Measurements from ENCODE around the gene MAP3K8.
"Not testable (repeated sequence)": the region's sequence is repeated elsewhere in the genome, so short reads cannot be mapped to it uniquely, and the experiment has no call there.

MAP3K8 gene

GRCh38 chr10:30464675-30465074 is 30.7 kb downstream of the MAP3K8 start:
- H3K36me3 ChIP-seq (ENCODE audit: control insufficient read depth, insufficient read depth, low read length) = no peaks in the 10 kb centered on the region
- H3K9me3 ChIP-seq (ENCODE audit: control insufficient read depth, insufficient read depth, low read length) = no peaks in the 10 kb centered on the region
- H3K4me1 ChIP-seq (ENCODE audit: control insufficient read depth, insufficient read depth, low read length) = no peaks in the 10 kb centered on the region
- no CpG with 5 or more reads among the region's 3 CpGs for WGBS (ENCODE audit: insufficient coverage, insufficient read length)
- no peaks in the 10 kb centered on the region for H3K27me3 ChIP-seq (ENCODE audit: control insufficient read depth, insufficient read depth, low read length)
- H3K27ac ChIP-seq (ENCODE audit: low read length) = no peak overlapping the region
- H3K4me3 ChIP-seq (ENCODE audit: low read length) = no peak overlapping the region
- no peak for DNase-seq (ENCODE audit: low read depth, low spot score)

- H3K27me3 ChIP-seq (ENCODE audit: control insufficient read depth, insufficient read depth, low read length) = no peaks in the 10 kb centered on the region
These were observed 32.5 kb downstream of the MAP3K8 start for GRCh38 chr10:30466445-30466844.

GRCh38 chr10:30467651-30468338 is 33.8 kb downstream of the MAP3K8 start:
- no CpG with 5 or more reads among the region's 4 CpGs for WGBS (ENCODE audit: insufficient coverage, insufficient read length)
- Histone ChIP-seq H3K36me3 (ENCODE audit: control insufficient read depth, insufficient read depth, low read length) (no peaks in the 10 kb centered on the region), H3K27me3 (ENCODE audit: control insufficient read depth, insufficient read depth, low read length) (no peaks in the 10 kb centered on the region), H3K9me3 (ENCODE audit: control insufficient read depth, insufficient read depth, low read length) (no peaks in the 10 kb centered on the region), H3K27ac (ENCODE audit: low read length) (no peak overlapping the region), H3K4me1 (ENCODE audit: control insufficient read depth, insufficient read depth, low read length) (no peaks in the 10 kb centered on the region), H3K4me3 (ENCODE audit: low read length) (no peak overlapping the region)
- no peak for DNase-seq (ENCODE audit: low read depth, low spot score)

More at GRCh38 chr10:30466445-30466844, 32.5 kb downstream of the MAP3K8 start:
- Histone ChIP-seq H3K36me3 (ENCODE audit: control insufficient read depth, insufficient read depth, low read length) (no peaks in the 10 kb centered on the region), H3K9me3 (ENCODE audit: control insufficient read depth, insufficient read depth, low read length) (no peaks in the 10 kb centered on the region), H3K27ac (ENCODE audit: low read length) (no peak overlapping the region), H3K4me1 (ENCODE audit: control insufficient read depth, insufficient read depth, low read length) (no peaks in the 10 kb centered on the region), H3K4me3 (ENCODE audit: low read length) (no peak overlapping the region)
- no CpG with 5 or more reads among the region's 7 CpGs for WGBS (ENCODE audit: insufficient coverage, insufficient read length)
- DNase-seq (ENCODE audit: low read depth, low spot score) = no peak

DNA sequence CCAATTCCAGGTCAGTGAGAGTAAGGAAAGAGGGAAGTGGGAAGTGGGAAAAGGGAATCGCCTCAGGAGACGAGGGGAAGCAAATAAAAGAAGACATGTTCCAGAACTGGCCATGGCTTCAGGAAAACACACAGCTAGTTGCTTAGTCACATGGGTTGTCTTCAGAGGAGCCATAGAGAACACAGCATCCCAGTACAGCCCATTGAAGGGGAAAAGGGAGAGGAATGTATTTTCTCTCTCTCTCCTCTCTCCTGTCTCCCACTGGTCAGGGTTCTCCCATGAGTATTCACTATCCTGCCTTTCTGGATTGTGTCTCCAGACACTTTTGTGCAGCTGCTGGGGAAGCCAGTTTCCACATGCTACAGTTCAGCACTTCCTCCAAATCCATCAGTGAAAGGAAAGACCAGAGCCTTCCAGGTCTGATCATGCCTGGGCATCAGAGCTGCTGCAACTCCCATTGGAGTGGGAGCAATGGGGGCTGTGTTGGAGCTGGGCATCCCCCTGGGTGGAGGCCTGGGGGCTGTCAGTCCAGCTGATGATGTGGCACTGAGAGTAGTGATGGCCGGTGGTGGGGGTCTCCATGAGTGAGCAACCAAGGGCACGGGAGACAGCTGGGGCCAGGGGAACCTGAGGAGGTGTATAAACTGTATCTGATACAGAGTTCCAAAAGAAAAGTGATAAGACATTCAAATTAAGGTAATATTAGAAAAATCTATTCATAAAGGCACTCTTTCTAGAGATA is 38.6 kb downstream of the MAP3K8 start:
- no peak for DNase-seq (ENCODE audit: low read depth, low spot score)
- Histone ChIP-seq H3K27me3 (ENCODE audit: control insufficient read depth, insufficient read depth, low read length) (no peaks in the 10 kb centered on the region), H3K9me3 (ENCODE audit: control insufficient read depth, insufficient read depth, low read length) (no peaks in the 10 kb centered on the region), H3K4me3 (ENCODE audit: low read length) (no peak overlapping the region), H3K27ac (ENCODE audit: low read length) (no peak overlapping the region), H3K4me1 (ENCODE audit: control insufficient read depth, insufficient read depth, low read length) (no peaks in the 10 kb centered on the region), H3K36me3 (ENCODE audit: control insufficient read depth, insufficient read depth, low read length) (no peaks in the 10 kb centered on the region)
- WGBS (ENCODE audit: insufficient coverage, insufficient read length) = no CpG with 5 or more reads among the region's 4 CpGs

GRCh38 chr10:30475515-30475914 is 41.5 kb downstream of the MAP3K8 start:
- H3K4me1 ChIP-seq (ENCODE audit: control insufficient read depth, insufficient read depth, low read length); H3K27ac ChIP-seq (ENCODE audit: low read length); H3K9me3 ChIP-seq (ENCODE audit: control insufficient read depth, insufficient read depth, low read length); H3K27me3 ChIP-seq (ENCODE audit: control insufficient read depth, insufficient read depth, low read length); H3K36me3 ChIP-seq (ENCODE audit: control insufficient read depth, insufficient read depth, low read length); H3K4me3 ChIP-seq (ENCODE audit: low read length); DNase-seq (ENCODE audit: low read depth, low spot score): not testable (repeated sequence)
- WGBS (ENCODE audit: insufficient coverage, insufficient read length) = no CpG with 5 or more reads among the region's 5 CpGs

- Histone ChIP-seq H3K4me1 (ENCODE audit: control insufficient read depth, insufficient read depth, low read length) (no peaks in the 10 kb centered on the region), H3K36me3 (ENCODE audit: control insufficient read depth, insufficient read depth, low read length) (no peaks in the 10 kb centered on the region), H3K9me3 (ENCODE audit: control insufficient read depth, insufficient read depth, low read length) (no peaks in the 10 kb centered on the region), H3K27ac (ENCODE audit: low read length) (no peak overlapping the region), H3K4me3 (ENCODE audit: low read length) (no peak overlapping the region), H3K27me3 (ENCODE audit: control insufficient read depth, insufficient read depth, low read length) (no peaks in the 10 kb centered on the region)
- no peak for DNase-seq (ENCODE audit: low read depth, low spot score)
- WGBS (ENCODE audit: insufficient coverage, insufficient read length) = no CpG with 5 or more reads among the region's 18 CpGs
These were observed 42.6 kb downstream of the MAP3K8 start for GRCh38 chr10:30476511-30477155.

DNA sequence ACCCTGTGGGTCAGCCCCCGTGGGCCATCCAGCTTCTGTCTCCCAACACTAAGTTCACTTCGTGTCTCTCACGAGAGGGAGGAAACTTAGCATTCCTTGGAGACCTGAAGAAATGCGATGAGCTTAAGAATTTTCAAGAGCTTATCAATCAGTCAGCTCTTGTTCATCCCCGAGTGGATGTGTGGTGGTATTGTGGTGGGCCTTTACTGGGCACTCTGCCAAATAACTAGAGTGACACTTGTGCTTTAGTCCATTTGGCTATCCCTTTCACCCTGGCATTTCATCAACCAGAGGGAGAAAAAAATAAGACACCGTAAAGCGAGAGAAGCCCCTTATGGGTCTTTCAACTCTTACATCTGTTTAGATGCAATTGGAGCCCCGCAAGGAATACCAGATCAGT is 45.5 kb downstream of the MAP3K8 start:
- H3K27me3 ChIP-seq (ENCODE audit: control insufficient read depth, insufficient read depth, low read length); H3K4me3 ChIP-seq (ENCODE audit: low read length); H3K4me1 ChIP-seq (ENCODE audit: control insufficient read depth, insufficient read depth, low read length); H3K9me3 ChIP-seq (ENCODE audit: control insufficient read depth, insufficient read depth, low read length); DNase-seq (ENCODE audit: low read depth, low spot score); H3K27ac ChIP-seq (ENCODE audit: low read length); H3K36me3 ChIP-seq (ENCODE audit: control insufficient read depth, insufficient read depth, low read length): not testable (repeated sequence)
- no CpG with 5 or more reads among the region's 8 CpGs for WGBS (ENCODE audit: insufficient coverage, insufficient read length)

DNA sequence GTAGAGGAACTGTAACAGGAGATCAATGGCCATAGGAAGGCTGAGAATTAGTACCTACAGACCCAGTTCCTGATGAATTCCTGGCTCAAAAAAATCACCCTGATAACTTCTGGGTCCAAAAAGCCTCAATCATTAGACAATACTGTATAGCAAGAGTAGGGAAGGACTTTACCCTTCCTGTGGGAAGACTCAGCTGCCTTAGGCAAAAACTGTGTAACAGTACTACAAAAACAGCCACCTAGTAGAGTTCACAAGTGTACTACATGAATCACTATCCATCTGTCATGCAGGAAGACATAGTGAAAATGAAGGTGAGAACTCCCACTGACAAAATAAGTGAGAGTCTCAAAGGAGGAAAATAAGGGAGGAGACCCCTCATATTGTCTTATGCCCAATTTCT is 47.6 kb downstream of the MAP3K8 start:
- Histone ChIP-seq H3K27me3 (ENCODE audit: control insufficient read depth, insufficient read depth, low read length) (no peaks in the 10 kb centered on the region), H3K4me3 (ENCODE audit: low read length) (no peak overlapping the region)
- no peak for DNase-seq (ENCODE audit: low read depth, low spot score)

DNA sequence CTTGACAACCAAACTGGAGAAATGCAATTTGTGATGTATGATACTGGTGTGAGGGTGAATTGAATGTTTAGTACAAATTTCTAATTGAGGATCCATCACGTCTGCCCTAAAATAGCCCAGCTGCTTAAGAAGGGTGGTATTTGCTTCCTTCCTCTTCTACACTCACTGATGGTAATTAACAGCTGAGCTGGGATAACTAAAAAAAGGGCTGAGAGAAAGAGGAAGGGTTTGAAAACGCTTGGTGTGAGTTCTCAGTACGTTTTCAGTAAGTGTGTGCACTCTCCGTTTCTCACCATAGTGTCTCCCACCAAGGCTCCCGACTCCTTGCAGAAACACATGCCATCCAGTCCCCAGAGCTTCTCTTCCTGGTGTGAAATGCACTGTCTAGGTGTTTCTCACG is 54.3 kb downstream of the MAP3K8 start:
- no CpG with 5 or more reads among the region's 6 CpGs for WGBS (ENCODE audit: insufficient coverage, insufficient read length)
- H3K9me3 ChIP-seq (ENCODE audit: control insufficient read depth, insufficient read depth, low read length) = no peaks in the 10 kb centered on the region; the same call in 1 of the 2 replicates
- no peak for DNase-seq (ENCODE audit: low read depth, low spot score)
- H3K4me3 ChIP-seq (ENCODE audit: low read length) = no peak overlapping the region
- H3K27ac ChIP-seq (ENCODE audit: low read length) = no peak overlapping the region
- no peaks in the 10 kb centered on the region for H3K36me3 ChIP-seq (ENCODE audit: control insufficient read depth, insufficient read depth, low read length)
- no peaks in the 10 kb centered on the region for H3K4me1 ChIP-seq (ENCODE audit: control insufficient read depth, insufficient read depth, low read length)
- H3K27me3 ChIP-seq (ENCODE audit: control insufficient read depth, insufficient read depth, low read length) = no peaks in the 10 kb centered on the region

More for the DNA sequence above, 47.6 kb downstream of the MAP3K8 start:
- H3K27ac ChIP-seq (ENCODE audit: low read length) = no peak overlapping the region
- H3K4me1 ChIP-seq (ENCODE audit: control insufficient read depth, insufficient read depth, low read length) = no peaks in the 10 kb centered on the region
- no peaks in the 10 kb centered on the region; the same call in 1 of the 2 replicates for H3K9me3 ChIP-seq (ENCODE audit: control insufficient read depth, insufficient read depth, low read length)
- no peaks in the 10 kb centered on the region for H3K36me3 ChIP-seq (ENCODE audit: control insufficient read depth, insufficient read depth, low read length)

DNA sequence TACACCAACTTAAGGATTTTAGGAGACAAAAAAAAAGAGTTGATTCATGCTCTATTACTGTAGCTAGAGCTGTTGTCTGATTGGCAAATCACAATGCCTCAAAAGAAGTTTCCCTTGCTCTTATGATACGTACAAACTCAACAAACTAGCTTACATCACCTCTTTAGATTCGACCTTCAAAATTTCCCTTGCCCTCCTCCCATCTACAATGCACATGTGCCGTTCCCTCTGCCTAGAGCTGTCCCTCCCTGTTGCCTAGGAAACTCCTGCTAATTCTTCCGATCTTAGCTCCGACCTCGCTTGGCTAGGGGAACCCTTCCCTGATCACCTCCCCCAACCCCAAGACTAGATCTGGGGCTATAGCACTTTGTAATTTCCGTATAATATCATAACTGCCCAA is 55.4 kb downstream of the MAP3K8 start:
- Histone ChIP-seq H3K9me3 (ENCODE audit: control insufficient read depth, insufficient read depth, low read length) (no peaks in the 10 kb centered on the region), H3K4me3 (ENCODE audit: low read length) (no peak overlapping the region), H3K27me3 (ENCODE audit: control insufficient read depth, insufficient read depth, low read length) (no peaks in the 10 kb centered on the region), H3K36me3 (ENCODE audit: control insufficient read depth, insufficient read depth, low read length) (no peaks in the 10 kb centered on the region), H3K27ac (ENCODE audit: low read length) (no peak overlapping the region), H3K4me1 (ENCODE audit: control insufficient read depth, insufficient read depth, low read length) (no peaks in the 10 kb centered on the region)
- no CpG with 5 or more reads among the region's 7 CpGs for WGBS (ENCODE audit: insufficient coverage, insufficient read length)
- no peak for DNase-seq (ENCODE audit: low read depth, low spot score)

Data from iPS DF 6.9 (cell line).